Trophoblast cell (in vitro differentiated cells and primary cell): ENCODE results near the gene CFAP141.
"Not testable (repeated sequence)": the region's sequence is repeated elsewhere in the genome, so short reads cannot be mapped to it uniquely, and the experiment has no call there.

Source experiments
- DNase-seq, 2 donors: peaks; one replicate each; pipeline ENCODE4 v3.0.0-alpha.2; 2016
- H2AFZ ChIP-seq: 2 replicates; pipeline ENCODE4 v1.6.1; 2013; ENCODE audit warnings: low read length, moderate library complexity, mild to moderate bottlenecking; ENCODE audit not compliant: insufficient read depth, poor library complexity
- H2AK5ac ChIP-seq: 2 replicates; pipeline ENCODE4 v1.6.1; 2013; ENCODE audit warnings: mild to moderate bottlenecking, low read length
- H2BK120ac ChIP-seq: 2 replicates; pipeline ENCODE4 v1.6.1; 2013; ENCODE audit warnings: low read length, mild to moderate bottlenecking, moderate library complexity; ENCODE audit not compliant: insufficient read depth, poor library complexity
- H2BK12ac ChIP-seq: 2 replicates; pipeline ENCODE4 v1.6.1; 2013; ENCODE audit warnings: mild to moderate bottlenecking, low read length, moderate library complexity
- H2BK5ac ChIP-seq: 2 replicates; pipeline ENCODE4 v1.6.1; 2013; ENCODE audit warnings: low read length, low read depth, moderate library complexity, mild to moderate bottlenecking; ENCODE audit not compliant: poor library complexity
- H3K14ac ChIP-seq: 2 replicates; pipeline ENCODE4 v1.6.1; 2013; ENCODE audit warnings: mild to moderate bottlenecking, low read length
- H3K18ac ChIP-seq: 2 replicates; pipeline ENCODE4 v1.6.1; 2013; ENCODE audit warnings: mild to moderate bottlenecking, low read length
- H3K23ac ChIP-seq: 2 replicates; pipeline ENCODE4 v1.6.1; 2013; ENCODE audit warnings: low read length
- H3K27ac ChIP-seq: 2 replicates; pipeline ENCODE4 v1.5.1; 2013; ENCODE audit warnings: low read depth, mild to moderate bottlenecking, inconsistent platforms, low read length, moderate library complexity
- H3K27me3 ChIP-seq: 2 replicates; pipeline ENCODE4 v1.6.1; 2013; ENCODE audit warnings: inconsistent platforms, mild to moderate bottlenecking, low read length, moderate library complexity; ENCODE audit not compliant: insufficient read depth
- H3K36me3 ChIP-seq, 2 experiments: 1 replicate in 1 of 2; 2 replicates in 1 of 2; pipeline ENCODE4 v1.6.1; 2013; ENCODE audit warnings: low read length in 2 of 2, mild to moderate bottlenecking in 2 of 2, moderate library complexity in 1 of 2; ENCODE audit not compliant: insufficient read depth in 2 of 2, control insufficient read depth in 1 of 2
- H3K4ac ChIP-seq: 2 replicates; pipeline ENCODE4 v1.6.1; 2013; ENCODE audit warnings: low read depth, mild to moderate bottlenecking, low read length, moderate library complexity
- H3K4me1 ChIP-seq, 2 experiments: 1 replicate in 1 of 2; 2 replicates in 1 of 2; pipeline ENCODE4 v1.6.1; 2013; ENCODE audit warnings: low read length in 2 of 2, mild to moderate bottlenecking in 2 of 2, moderate library complexity in 1 of 2; ENCODE audit not compliant: insufficient read depth in 2 of 2, control insufficient read depth in 1 of 2
- H3K4me2 ChIP-seq: 2 replicates; pipeline ENCODE4 v1.6.1; 2013; ENCODE audit warnings: inconsistent platforms, mild to moderate bottlenecking, low read length, moderate library complexity
- H3K4me3 ChIP-seq: 2 replicates; pipeline ENCODE4 v1.5.1; 2013; ENCODE audit warnings: mild to moderate bottlenecking, low read depth, low read length, inconsistent platforms
- H3K79me1 ChIP-seq: one replicate; pipeline ENCODE4 v1.6.1; 2013; ENCODE audit warnings: low read length
- H3K79me2 ChIP-seq: 2 replicates; pipeline ENCODE4 v1.6.1; 2013; ENCODE audit warnings: low read length, mild to moderate bottlenecking; ENCODE audit not compliant: control insufficient read depth, insufficient read depth, poor library complexity
- H3K9ac ChIP-seq: 2 replicates; pipeline ENCODE4 v1.6.1; 2013; ENCODE audit warnings: mild to moderate bottlenecking, low read length
- H3K9me3 ChIP-seq: 2 replicates; pipeline ENCODE4 v1.6.1; 2013; ENCODE audit warnings: low read depth, mild to moderate bottlenecking, control low read depth, inconsistent platforms, low read length; ENCODE audit not compliant: insufficient read depth
- H4K12ac ChIP-seq: 2 replicates; pipeline ENCODE4 v1.6.1; 2013; ENCODE audit warnings: low read depth, mild to moderate bottlenecking, low read length, moderate library complexity
- H4K8ac ChIP-seq: 2 replicates; pipeline ENCODE4 v1.6.1; 2013; ENCODE audit warnings: low read depth, mild to moderate bottlenecking, low read length, moderate library complexity
- H4K91ac ChIP-seq: one replicate; pipeline ENCODE4 v1.6.1; 2013; ENCODE audit warnings: low read depth, mild to moderate bottlenecking, low read length, moderate library complexity
- WGBS: extraction: QIAGEN DNeasy Blood & Tissue Kit; methylation state at CpG from one replicate; pipeline ENCODE4 v1.1.7; 2013; ENCODE audit warnings: missing lambda C conversion rate; ENCODE audit not compliant: insufficient read length, insufficient coverage; ENCODE audit errors: extremely low coverage; 5-methylcytosine and 5-hydroxymethylcytosine counted together

Gene CFAP141

GRCh38 chr1:154212083-154212482, 6.0 kb upstream of the CFAP141 start:
- Histone ChIP-seq H4K8ac (no peak overlapping the region), H3K9me3 (no peaks in the 10 kb centered on the region), H3K27ac (no peak overlapping the region), H2AFZ (no peak overlapping the region), H3K18ac (no peak overlapping the region), H2AK5ac (no peak overlapping the region), H2BK120ac (no peak overlapping the region), H2BK5ac (no peak overlapping the region), H3K4me3 (no peak overlapping the region), H4K91ac (no peak overlapping the region), H4K12ac (no peak overlapping the region), H3K4me1 (no peaks in the 10 kb centered on the region), H3K79me1 (no peaks in the 10 kb centered on the region), H3K27me3 (no peaks in the 10 kb centered on the region), H3K23ac (no peak overlapping the region), H3K14ac (no peak overlapping the region), H3K4me2 (no peak overlapping the region), H3K4ac (no peak overlapping the region), H3K36me3 (peaks cover 51 to 57% of the 10 kb centered on the region in 2 experiments), H2BK12ac (no peak overlapping the region), H3K79me2 (no peaks in the 10 kb centered on the region), H3K9ac (no peak overlapping the region)
- no peak for DNase-seq
- no CpG with 5 or more reads among the region's 10 CpGs for WGBS

- Histone ChIP-seq H4K91ac (no peak overlapping the region), H3K9ac (no peak overlapping the region), H3K36me3 (peaks cover 48 to 60% of the 10 kb centered on the region in 2 experiments), H3K4ac (no peak overlapping the region), H3K9me3 (no peaks in the 10 kb centered on the region), H3K23ac (no peak overlapping the region), H2AK5ac (no peak overlapping the region), H3K79me2 (no peaks in the 10 kb centered on the region), H3K4me2 (no peak overlapping the region), H3K27ac (no peak overlapping the region), H2BK12ac (no peak overlapping the region), H3K27me3 (no peaks in the 10 kb centered on the region), H2BK5ac (no peak overlapping the region), H3K4me3 (no peak overlapping the region), H3K18ac (no peak overlapping the region), H2AFZ (no peak overlapping the region), H4K8ac (no peak overlapping the region), H4K12ac (no peak overlapping the region), H2BK120ac (no peak overlapping the region), H3K79me1 (no peaks in the 10 kb centered on the region), H3K14ac (no peak overlapping the region), H3K4me1 (no peaks in the 10 kb centered on the region)
- WGBS, result no CpG with 5 or more reads among the region's 5 CpGs
- no peak for DNase-seq
These were observed 2.7 kb upstream of the CFAP141 start for GRCh38 chr1:154208677-154209388.

GRCh38 chr1:154207262-154207661, 1.1 kb upstream of the CFAP141 start:
- no peak overlapping the region for H3K9ac ChIP-seq
- H3K79me2 ChIP-seq, result no peaks in the 10 kb centered on the region
- no peak overlapping the region for H3K23ac ChIP-seq
- no peak overlapping the region for H3K4ac ChIP-seq
- no peak overlapping the region for H4K8ac ChIP-seq
- H2BK5ac ChIP-seq, result no peak overlapping the region
- DNase-seq, result no peak
- no peak overlapping the region for H2BK120ac ChIP-seq
- H3K4me3 ChIP-seq, result no peak overlapping the region
- H2BK12ac ChIP-seq, result no peak overlapping the region
- WGBS, result no CpG with 5 or more reads among the region's 9 CpGs
- H3K4me1 ChIP-seq, result no peaks in the 10 kb centered on the region
- H4K91ac ChIP-seq, result no peak overlapping the region
- no peak overlapping the region for H2AFZ ChIP-seq
- H3K27ac ChIP-seq, result no peak overlapping the region
- peaks cover 38 to 47% of the 10 kb centered on the region in 2 experiments for H3K36me3 ChIP-seq
- no peaks in the 10 kb centered on the region for H3K27me3 ChIP-seq
- H2AK5ac ChIP-seq, result no peak overlapping the region
- no peak overlapping the region for H3K18ac ChIP-seq
- no peaks in the 10 kb centered on the region for H3K9me3 ChIP-seq
- H3K4me2 ChIP-seq, result no peak overlapping the region
- no peaks in the 10 kb centered on the region for H3K79me1 ChIP-seq
- no peak overlapping the region for H4K12ac ChIP-seq
- H3K14ac ChIP-seq, result no peak overlapping the region

GRCh38 chr1:154205778-154206177, 355 bp downstream of the CFAP141 start:
- H3K4me2 ChIP-seq, H2BK5ac ChIP-seq, DNase-seq, H2AFZ ChIP-seq, H2AK5ac ChIP-seq, H3K79me2 ChIP-seq, H4K12ac ChIP-seq, H3K14ac ChIP-seq, H3K27me3 ChIP-seq, H3K9me3 ChIP-seq, H3K79me1 ChIP-seq, H4K91ac ChIP-seq, H2BK12ac ChIP-seq, H3K4me3 ChIP-seq, H4K8ac ChIP-seq, H2BK120ac ChIP-seq, H3K27ac ChIP-seq, H3K23ac ChIP-seq, H3K9ac ChIP-seq, H3K4ac ChIP-seq, H3K18ac ChIP-seq, H3K4me1 ChIP-seq: not testable (repeated sequence)
- H3K36me3 ChIP-seq, result peaks cover 26 to 36% of the 10 kb centered on the region in 2 experiments
- WGBS, result no CpG with 5 or more reads among the region's 11 CpGs
